Cardiac muscle cell (in vitro differentiated cells and primary cell): ENCODE measurements around the gene ALG11. TPM values are rescaled to one million over a fixed set of nuclear protein-coding genes. Genes with fewer than 3 reads are reported as not detected.
"Not testable (repeated sequence)": the region's sequence is repeated elsewhere in the genome, so short reads cannot be mapped to it uniquely, and the experiment has no call there.

Source experiments
- DNase-seq, 2 donors: peaks; one replicate each; pipeline versions ENCODE4 v3.0.0 to v3.0.0-alpha.2; 2010 to 2017; ENCODE audit warnings: low read depth in 1 of 2, low spot score in 1 of 2
- H3K27ac ChIP-seq: fragments of 200-600 bp; sonication (generic); 2 replicates; pipeline ENCODE4 v1.5.1; 2016
- H3K27me3 ChIP-seq: fragments of 200-600 bp; sonication (generic); 2 replicates; pipeline ENCODE4 v1.6.0; 2016; ENCODE audit warnings: control low read depth
- H3K36me3 ChIP-seq: fragments of 200-600 bp; sonication (generic); 2 replicates; pipeline ENCODE4 v1.5.1; 2016; ENCODE audit warnings: control low read depth
- H3K4me1 ChIP-seq: fragments of 200-600 bp; sonication (generic); 2 replicates; pipeline ENCODE4 v1.8.1; 2017; ENCODE audit warnings: low read depth, mild to moderate bottlenecking, mixed run types
- H3K4me3 ChIP-seq: fragments of 200-600 bp; sonication (generic); 2 replicates; pipeline ENCODE4 v1.5.1; 2016; ENCODE audit warnings: mild to moderate bottlenecking
- H3K9me3 ChIP-seq: fragments of 200-600 bp; sonication (generic); 2 replicates; pipeline ENCODE4 v1.5.1; 2017; ENCODE audit warnings: low read depth, mild to moderate bottlenecking, control low read depth
- CTCF ChIP-seq: IDR thresholded peaks from 2 replicates; pipeline ENCODE4 v1.5.1; 2012; ENCODE audit warnings: low read depth, mild to moderate bottlenecking, low read length
- polyA plus RNA-seq: library from polyadenylated mRNA; unstranded; fragments of >200 nt; fragmentation: Nextera tagmentation; extraction: Ambion mirVana; gene quantifications from 2 replicates; pipeline ENCODE4 v1.2.1, GENCODE V29; 2016
- total RNA-seq: library from RNA; depleted of rRNA; stranded (reverse); fragments of >200 nt; gene quantifications from 2 replicates; pipeline ENCODE4 v1.2.3, GENCODE V29; 2016

The ALG11 gene
- total and polyA plus RNA-seq, 2 experiments from 2014 or later: 24.8 to 27.8 TPM

- no peak for TF ChIP-seq CTCF
- Histone ChIP-seq H3K27me3 (no peaks in the 10 kb centered on the region), H3K9me3 (no peaks in the 10 kb centered on the region), H3K4me3 (no peak overlapping the region), H3K4me1 (peaks cover 4% of the 10 kb centered on the region), H3K36me3 (no peaks in the 10 kb centered on the region), H3K27ac (no peak overlapping the region)
- DNase-seq: peak in 1 of 2 donors; percentile 23
These were observed 33.2 kb upstream of the ALG11 start for GRCh38 chr13:51978796-51979556.

GRCh38 chr13:51980908-51981307, 31.3 kb upstream of the ALG11 start:
- no peaks in the 10 kb centered on the region for H3K36me3 ChIP-seq
- H3K9me3 ChIP-seq: no peaks in the 10 kb centered on the region
- H3K4me1 ChIP-seq: peaks cover 4% of the 10 kb centered on the region
- H3K4me3 ChIP-seq: no peak overlapping the region
- DNase-seq: no peak
- peak overlapping the region; percentile 73 for H3K27ac ChIP-seq
- H3K27me3 ChIP-seq: no peaks in the 10 kb centered on the region
- no peak for TF ChIP-seq CTCF

GRCh38 chr13:51981355-51981754, 30.8 kb upstream of the ALG11 start:
- peak; percentile 45 to 56 for DNase-seq
- Histone ChIP-seq H3K4me3 (no peak overlapping the region), H3K9me3 (no peaks in the 10 kb centered on the region), H3K27ac (peak overlapping the region; percentile 73), H3K36me3 (no peaks in the 10 kb centered on the region), H3K27me3 (no peaks in the 10 kb centered on the region), H3K4me1 (peaks cover 4% of the 10 kb centered on the region)
- no peak for TF ChIP-seq CTCF

GRCh38 chr13:51983292-51983691, 28.9 kb upstream of the ALG11 start:
- not testable (repeated sequence) for H3K4me3 ChIP-seq, H3K9me3 ChIP-seq, H3K27ac ChIP-seq, H3K27me3 ChIP-seq, H3K36me3 ChIP-seq, H3K4me1 ChIP-seq, DNase-seq

- H3K4me1 ChIP-seq, H3K4me3 ChIP-seq, H3K27me3 ChIP-seq, H3K36me3 ChIP-seq, DNase-seq, H3K27ac ChIP-seq, H3K9me3 ChIP-seq: not testable (repeated sequence)
These were observed 27.3 kb upstream of the ALG11 start for GRCh38 chr13:51984904-51985303.

GRCh38 chr13:51988988-51989618, 23.1 kb upstream of the ALG11 start:
- no peak for TF ChIP-seq CTCF
- no peaks in the 10 kb centered on the region for H3K4me1 ChIP-seq

More at GRCh38 chr13:51988988-51989618, 23.1 kb upstream of the ALG11 start:
- DNase-seq: no peak
- H3K27ac ChIP-seq: no peak overlapping the region
- no peak overlapping the region for H3K4me3 ChIP-seq
- no peaks in the 10 kb centered on the region for H3K9me3 ChIP-seq
- no peaks in the 10 kb centered on the region for H3K27me3 ChIP-seq
- no peaks in the 10 kb centered on the region for H3K36me3 ChIP-seq
